Mammary epithelial cell (primary cell): ENCODE measurements around the gene NOL3.

ENCODE experiments used
- EZH2 ChIP-seq: IDR thresholded peaks from 2 replicates; pipeline ENCODE4 v1.6.1; 2012; ENCODE audit warnings: low read length, inconsistent platforms, borderline replicate concordance
- TF ChIP-seq, protein P1 (sequence below), 2 donors: IDR thresholded peaks in 1 of 2; conservative IDR thresholded peaks in 1 of 2; 2 replicates each; pipeline ENCODE4 v1.5.1; 2011 to 2012; ENCODE audit warnings: inconsistent platforms in 2 of 2, low read length in 2 of 2, mild to moderate bottlenecking in 2 of 2, control low read depth in 1 of 2, low read depth in 1 of 2; ENCODE audit not compliant: insufficient read depth in 1 of 2; ENCODE audit errors: extremely low read depth in 1 of 2

DNA sequence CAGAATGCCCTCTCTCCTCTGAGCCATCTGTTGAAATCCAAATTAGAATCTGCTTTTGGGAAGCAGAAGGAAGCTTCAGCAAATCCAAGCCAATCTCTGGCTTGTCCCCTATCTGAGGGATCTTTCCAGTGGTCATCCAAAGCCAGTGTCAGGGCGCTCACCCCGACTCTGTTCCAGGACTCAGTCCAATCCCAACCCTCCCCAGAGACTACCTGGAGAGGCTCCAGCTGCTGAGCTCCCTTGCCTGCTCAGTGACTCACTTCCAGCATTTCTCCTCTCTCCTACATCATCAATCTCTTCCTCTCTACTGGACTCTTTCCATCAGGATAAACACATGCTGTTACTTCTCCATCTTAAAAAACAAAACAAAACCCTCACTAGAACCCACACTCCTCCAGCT is 11.0 kb downstream of the NOL3 start:
- TF ChIP-seq, protein P1, sequence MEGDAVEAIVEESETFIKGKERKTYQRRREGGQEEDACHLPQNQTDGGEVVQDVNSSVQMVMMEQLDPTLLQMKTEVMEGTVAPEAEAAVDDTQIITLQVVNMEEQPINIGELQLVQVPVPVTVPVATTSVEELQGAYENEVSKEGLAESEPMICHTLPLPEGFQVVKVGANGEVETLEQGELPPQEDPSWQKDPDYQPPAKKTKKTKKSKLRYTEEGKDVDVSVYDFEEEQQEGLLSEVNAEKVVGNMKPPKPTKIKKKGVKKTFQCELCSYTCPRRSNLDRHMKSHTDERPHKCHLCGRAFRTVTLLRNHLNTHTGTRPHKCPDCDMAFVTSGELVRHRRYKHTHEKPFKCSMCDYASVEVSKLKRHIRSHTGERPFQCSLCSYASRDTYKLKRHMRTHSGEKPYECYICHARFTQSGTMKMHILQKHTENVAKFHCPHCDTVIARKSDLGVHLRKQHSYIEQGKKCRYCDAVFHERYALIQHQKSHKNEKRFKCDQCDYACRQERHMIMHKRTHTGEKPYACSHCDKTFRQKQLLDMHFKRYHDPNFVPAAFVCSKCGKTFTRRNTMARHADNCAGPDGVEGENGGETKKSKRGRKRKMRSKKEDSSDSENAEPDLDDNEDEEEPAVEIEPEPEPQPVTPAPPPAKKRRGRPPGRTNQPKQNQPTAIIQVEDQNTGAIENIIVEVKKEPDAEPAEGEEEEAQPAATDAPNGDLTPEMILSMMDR (conservative IDR thresholded peaks at IDR 0.05 in 1 of 2, IDR thresholded peaks at IDR 0.05 in 1 of 2; ENCODE audit: extremely low read depth in 1 of 2, insufficient read depth in 1 of 2, low read depth in 1 of 2, low read length in 2 of 2), result no peak
- no peak for TF ChIP-seq EZH2
